Type B pancreatic cell (in vitro differentiated cells): ENCODE results near the gene ONECUT2. TPM values are rescaled to one million over a fixed set of nuclear protein-coding genes. Genes with fewer than 3 reads are reported as not detected.

ENCODE experiments used
- DNase-seq: peaks from one replicate; pipeline ENCODE4 v3.0.0; 2021; ENCODE audit warnings: mixed read lengths; ENCODE audit not compliant: unreplicated experiment; ENCODE audit errors: extremely low spot score
- H3K27ac Mint-ChIP-seq: 2 replicates; pipeline ENCODE4 v1.8.0; 2021; ENCODE audit warnings: mild to moderate bottlenecking, mixed read lengths
- H3K27me3 Mint-ChIP-seq: 2 replicates; pipeline ENCODE4 v1.8.0; 2021; ENCODE audit warnings: mixed read lengths
- H3K36me3 Mint-ChIP-seq: 2 replicates; pipeline ENCODE4 v1.8.0; 2021; ENCODE audit warnings: mixed read lengths
- H3K4me1 Mint-ChIP-seq: one replicate; pipeline ENCODE4 v1.8.0; 2021; ENCODE audit warnings: mixed read lengths; ENCODE audit not compliant: unreplicated experiment
- H3K4me3 Mint-ChIP-seq: 2 replicates; pipeline ENCODE4 v1.8.0; 2021; ENCODE audit warnings: mild to moderate bottlenecking, mixed read lengths
- H3K9me3 Mint-ChIP-seq: 2 replicates; pipeline ENCODE4 v1.8.0; 2021; ENCODE audit warnings: mixed read lengths
- total RNA-seq: library from RNA; stranded (reverse); gene quantifications from 2 replicates; pipeline ENCODE4 v1.2.1, GENCODE V29; 2021; ENCODE audit warnings: low replicate concordance
- TF ChIP-seq, protein P1 (sequence below): fragments of 200-600 bp; sonication (generic); conservative IDR thresholded peaks from 2 replicates; pipeline ENCODE4 v1.5.0; 2021; ENCODE audit warnings: antibody characterized with exemption, mild to moderate bottlenecking

The ONECUT2 gene
- total RNA-seq, 1 donor from 2014 or later: 6.8 TPM

DNA sequence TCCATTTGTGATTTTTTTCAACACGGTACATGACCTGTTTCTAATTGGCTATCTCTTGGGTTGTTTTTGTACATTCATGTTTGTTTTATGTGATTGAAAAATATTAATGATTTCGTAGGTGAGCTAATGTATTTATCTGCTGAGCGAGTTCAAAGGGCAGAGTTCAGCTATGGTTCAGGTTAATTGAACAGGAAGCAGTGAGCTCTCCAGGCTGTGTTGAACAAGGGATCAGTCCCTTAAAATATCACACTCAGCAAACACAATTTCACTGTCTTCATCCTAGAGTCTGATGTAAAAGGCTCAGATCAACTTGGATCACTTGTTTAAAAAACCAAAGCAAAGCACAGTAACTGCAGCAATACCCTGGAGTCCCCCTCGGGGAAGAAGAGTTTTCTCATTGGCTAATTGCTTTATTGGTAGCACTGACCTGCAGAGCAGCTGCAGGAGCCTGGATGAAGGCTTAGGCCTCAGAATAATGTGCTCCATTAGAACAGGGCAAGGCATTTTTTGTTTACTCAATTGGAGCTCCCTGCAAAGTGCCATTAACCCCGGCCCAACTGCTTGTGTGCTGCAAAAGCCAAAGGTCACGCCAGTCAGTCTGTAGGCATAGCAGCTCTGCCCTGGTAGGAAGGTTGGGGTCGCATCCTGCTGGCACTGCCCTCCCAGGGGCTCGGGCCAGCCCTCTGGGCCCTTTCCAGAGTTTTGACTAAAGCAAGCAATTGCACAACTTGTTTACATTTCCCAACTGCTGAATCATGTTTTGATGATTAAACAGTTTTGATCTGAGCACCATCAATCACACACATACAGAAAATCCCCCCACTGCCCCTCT lies 10.5 kb downstream of the ONECUT2 start:
- Mint-ChIP-seq H3K4me1 (peaks cover 5% of the 10 kb centered on the region), H3K36me3 (no peaks in the 10 kb centered on the region), H3K27ac (peak overlapping the region; percentile 14), H3K27me3 (peaks cover 85% of the 10 kb centered on the region), H3K9me3 (no peaks in the 10 kb centered on the region), H3K4me3 (no peak overlapping the region)
- TF ChIP-seq, protein P1, sequence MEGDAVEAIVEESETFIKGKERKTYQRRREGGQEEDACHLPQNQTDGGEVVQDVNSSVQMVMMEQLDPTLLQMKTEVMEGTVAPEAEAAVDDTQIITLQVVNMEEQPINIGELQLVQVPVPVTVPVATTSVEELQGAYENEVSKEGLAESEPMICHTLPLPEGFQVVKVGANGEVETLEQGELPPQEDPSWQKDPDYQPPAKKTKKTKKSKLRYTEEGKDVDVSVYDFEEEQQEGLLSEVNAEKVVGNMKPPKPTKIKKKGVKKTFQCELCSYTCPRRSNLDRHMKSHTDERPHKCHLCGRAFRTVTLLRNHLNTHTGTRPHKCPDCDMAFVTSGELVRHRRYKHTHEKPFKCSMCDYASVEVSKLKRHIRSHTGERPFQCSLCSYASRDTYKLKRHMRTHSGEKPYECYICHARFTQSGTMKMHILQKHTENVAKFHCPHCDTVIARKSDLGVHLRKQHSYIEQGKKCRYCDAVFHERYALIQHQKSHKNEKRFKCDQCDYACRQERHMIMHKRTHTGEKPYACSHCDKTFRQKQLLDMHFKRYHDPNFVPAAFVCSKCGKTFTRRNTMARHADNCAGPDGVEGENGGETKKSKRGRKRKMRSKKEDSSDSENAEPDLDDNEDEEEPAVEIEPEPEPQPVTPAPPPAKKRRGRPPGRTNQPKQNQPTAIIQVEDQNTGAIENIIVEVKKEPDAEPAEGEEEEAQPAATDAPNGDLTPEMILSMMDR: no peak
- no peak for DNase-seq

DNA sequence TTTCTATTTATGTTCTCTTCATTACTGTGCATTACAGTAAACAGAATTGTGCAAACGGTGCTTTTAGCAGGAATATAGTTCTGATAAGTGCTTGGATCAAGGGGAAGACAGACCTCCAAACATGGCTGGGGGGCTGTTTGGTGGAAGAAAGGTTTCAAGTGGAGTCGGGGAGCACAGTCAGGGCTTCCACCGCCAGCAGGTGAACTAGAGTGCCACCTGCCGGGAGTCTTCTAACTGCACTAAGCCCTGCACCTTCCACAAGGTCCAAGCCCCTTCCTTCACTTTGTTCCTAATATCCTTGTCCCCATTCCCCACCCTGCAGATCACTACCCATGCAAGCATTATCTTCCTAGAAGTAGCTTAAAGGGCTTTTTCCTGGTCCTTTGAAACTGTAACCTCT lies 11.1 kb downstream of the ONECUT2 start:
- DNase-seq: no peak

DNA sequence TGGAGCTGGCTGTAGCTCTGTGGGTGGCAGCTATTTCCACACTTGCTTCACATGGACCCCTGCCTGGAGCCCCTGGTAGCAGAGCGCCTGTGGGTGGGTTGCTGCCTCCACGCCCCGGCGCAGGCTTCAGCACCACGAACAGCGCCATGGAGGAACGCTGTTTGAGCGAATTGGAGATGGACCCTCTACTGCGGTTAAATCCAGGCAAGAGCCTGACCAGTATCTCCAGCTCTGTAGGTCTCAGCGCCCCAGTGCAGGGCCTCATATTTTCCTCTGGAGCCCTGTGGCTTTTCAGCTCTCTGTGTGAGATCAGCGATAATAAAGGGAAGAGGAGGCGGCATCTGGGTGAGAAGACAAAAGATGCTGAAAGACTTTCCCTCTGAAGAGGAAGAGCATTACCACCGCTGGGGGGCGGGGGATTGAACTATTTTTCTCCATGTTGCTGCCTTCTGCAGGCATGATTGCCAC lies 12.0 kb downstream of the ONECUT2 start:
- TF ChIP-seq, protein P1: peak; percentile 62
- peak; percentile 83 for DNase-seq
- no peaks in the 10 kb centered on the region for H3K9me3 Mint-ChIP-seq
- no peak overlapping the region for H3K4me3 Mint-ChIP-seq
- peaks cover 81% of the 10 kb centered on the region for H3K27me3 Mint-ChIP-seq
- no peaks in the 10 kb centered on the region for H3K4me1 Mint-ChIP-seq
- no peaks in the 10 kb centered on the region for H3K36me3 Mint-ChIP-seq
- no peak overlapping the region for H3K27ac Mint-ChIP-seq

More for the DNA sequence above, 11.1 kb downstream of the ONECUT2 start:
- no peak overlapping the region for H3K4me3 Mint-ChIP-seq
- H3K36me3 Mint-ChIP-seq: no peaks in the 10 kb centered on the region
- H3K4me1 Mint-ChIP-seq: peaks cover 4% of the 10 kb centered on the region
- peaks cover 83% of the 10 kb centered on the region for H3K27me3 Mint-ChIP-seq
- no peaks in the 10 kb centered on the region for H3K9me3 Mint-ChIP-seq
- TF ChIP-seq, protein P1: peak; percentile 70
- H3K27ac Mint-ChIP-seq: no peak overlapping the region

DNA sequence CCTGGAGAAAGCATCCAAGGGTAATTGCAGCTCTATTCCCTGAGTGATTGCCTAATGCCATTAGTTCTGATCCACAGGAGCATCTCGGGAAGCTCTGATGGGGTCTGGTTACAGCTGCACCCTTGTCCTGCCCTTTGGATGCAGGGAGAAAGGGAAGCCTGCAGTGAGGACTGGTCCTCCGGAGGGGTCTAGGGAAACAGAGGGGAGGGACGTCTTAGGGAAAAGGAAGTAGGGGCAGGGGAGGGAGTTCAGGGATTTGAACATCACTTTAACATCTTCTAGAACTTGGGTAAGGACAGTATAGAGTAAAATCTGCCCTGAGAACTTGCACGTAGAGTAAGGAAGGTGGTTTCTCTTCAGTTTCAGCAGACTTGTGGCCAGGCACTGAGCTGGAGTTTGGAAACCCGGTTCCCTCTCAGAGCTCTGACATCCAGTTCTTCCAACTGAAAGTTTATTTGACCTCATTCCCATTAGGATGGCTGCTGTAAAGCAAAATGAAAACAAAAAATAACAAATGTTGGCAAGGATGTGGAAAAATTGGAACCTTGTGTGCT lies 20.5 kb downstream of the ONECUT2 start:
- no peaks in the 10 kb centered on the region for H3K4me1 Mint-ChIP-seq
- H3K27me3 Mint-ChIP-seq: peaks cover 32% of the 10 kb centered on the region
- H3K9me3 Mint-ChIP-seq: no peaks in the 10 kb centered on the region
- no peak for DNase-seq
- no peak overlapping the region for H3K27ac Mint-ChIP-seq
- no peaks in the 10 kb centered on the region for H3K36me3 Mint-ChIP-seq
- TF ChIP-seq, protein P1: no peak
- no peak overlapping the region for H3K4me3 Mint-ChIP-seq

DNA sequence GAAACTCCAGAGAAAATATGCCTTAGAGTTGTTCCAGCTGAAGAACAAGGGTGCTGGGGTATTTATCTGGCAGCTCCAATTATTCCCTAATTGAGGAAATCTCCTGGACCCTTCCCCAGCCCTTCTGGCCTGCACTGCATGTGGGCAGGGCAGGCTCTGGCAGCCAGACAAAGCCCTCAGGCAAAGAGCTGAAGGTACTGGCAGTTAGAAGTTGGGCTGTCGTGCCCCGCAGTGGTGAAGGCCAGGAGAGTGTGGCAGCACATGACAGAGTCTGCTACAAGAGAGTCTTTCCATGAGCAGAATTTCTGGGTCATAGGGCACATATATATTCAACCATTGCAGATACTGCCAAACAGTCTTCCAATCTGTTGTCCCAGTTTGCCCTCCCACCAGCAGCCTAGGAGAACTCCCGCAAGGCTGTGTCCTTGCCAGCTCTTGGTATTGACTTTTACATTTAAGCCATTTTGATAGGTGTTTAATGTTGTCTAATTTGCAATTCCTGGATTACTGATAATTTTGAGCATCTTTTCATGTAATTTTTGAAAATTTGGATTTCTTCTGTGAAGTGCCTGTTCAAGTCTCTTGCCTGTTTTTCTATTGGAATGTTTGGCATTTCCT lies 26.6 kb downstream of the ONECUT2 start:
- Mint-ChIP-seq H3K4me3 (no peak overlapping the region), H3K27me3 (peaks cover 4% of the 10 kb centered on the region), H3K27ac (no peak overlapping the region), H3K36me3 (no peaks in the 10 kb centered on the region), H3K4me1 (no peaks in the 10 kb centered on the region), H3K9me3 (no peaks in the 10 kb centered on the region)
- DNase-seq: no peak
- TF ChIP-seq, protein P1: no peak
